Esophagus muscularis mucosa (tissue), 4 donors: ENCODE data around the gene PSMA5. TPM values are rescaled to one million over a fixed set of nuclear protein-coding genes. Genes with fewer than 3 reads are reported as not detected.

Experiments used
- DNase-seq: peaks from one replicate; pipeline ENCODE4 v3.0.0-alpha.2; 2017; ENCODE audit errors: extremely low spot score
- H3K27ac ChIP-seq, 4 donors: fragments of 200-600 bp; sonication (generic); replicated peaks in 1 of 4; 1 replicate in 3 of 4; 2 replicates in 1 of 4; pipeline ENCODE4 v1.5.1; 2016 to 2019; ENCODE audit warnings: mild to moderate bottlenecking in 1 of 4
- H3K27me3 ChIP-seq, 4 donors: fragments of 200-600 bp; sonication (generic); one replicate each; pipeline versions ENCODE4 v1.5.1 to v1.6.0; 2016 to 2019
- H3K36me3 ChIP-seq, 4 donors: fragments of 200-600 bp; sonication (generic); one replicate each; pipeline ENCODE4 v1.5.1; 2016 to 2019
- H3K4me1 ChIP-seq, 4 donors: fragments of 200-600 bp; sonication (generic); one replicate each; pipeline ENCODE4 v1.5.1; 2016 to 2019
- H3K4me3 ChIP-seq, 4 donors: fragments of 200-600 bp; sonication (generic); 1 replicate in 2 of 4; 2 replicates in 2 of 4; pipeline ENCODE4 v1.5.1; 2016 to 2019; ENCODE audit warnings: mild to moderate bottlenecking in 4 of 4, moderate library complexity in 1 of 4
- H3K9me3 ChIP-seq, 4 donors: fragments of 200-600 bp; sonication (generic); 1 replicate in 3 of 4; 2 replicates in 1 of 4; pipeline ENCODE4 v1.5.1; 2016 to 2019
- CTCF ChIP-seq, 3 experiments: fragments of 200-600 bp in 2 of 3; fragments of 450-650 bp in 1 of 3; sonication (generic) in 2 of 3; IDR thresholded peaks; one replicate each; pipeline ENCODE4 v1.5.1; 2017 to 2019; ENCODE audit warnings: antibody characterized with exemption in 3 of 3, mild to moderate bottlenecking in 2 of 3, moderate library complexity in 1 of 3
- EP300 ChIP-seq: sonication (generic); formaldehyde crosslinking; IDR thresholded peaks from one replicate; pipeline ENCODE4 v1.6.1; 2017; ENCODE audit warnings: antibody characterized with exemption
- POLR2A ChIP-seq: fragments of 450-650 bp; IDR thresholded peaks from one replicate; pipeline ENCODE4 v1.6.1; 2017; ENCODE audit warnings: antibody characterized with exemption, moderate library complexity, mild to moderate bottlenecking, low read depth
- POLR2AphosphoS5 ChIP-seq, 2 donors: sonication (generic); formaldehyde crosslinking; IDR thresholded peaks; one replicate each; pipeline ENCODE4 v1.6.1; 2017; ENCODE audit warnings: antibody characterized with exemption in 2 of 2
- WGBS: methylation state at CpG from one replicate; pipeline ENCODE4 v1.1.5; 2018; 5-methylcytosine and 5-hydroxymethylcytosine counted together
- intact Hi-C: fragments of 100-400 bp; cut with DNase I; formaldehyde crosslinking; loops from one replicate; pipeline ENCODE4 v1.15.1; 2023
- total RNA-seq, 4 donors: library from RNA; depleted of rRNA; stranded (reverse); fragments of >200 nt; gene quantifications; one replicate each; pipeline versions ENCODE4 v1.1.0 to v1.2.1, GENCODE V29; 2016

PSMA5 gene
- total RNA-seq, 4 donors from 2014 or later = 15.8 to 29.8 (median 27.4) TPM

- TF ChIP-seq POLR2AphosphoS5 (IDR thresholded peaks at IDR 0.05) = no peak
- no peak for TF ChIP-seq POLR2A
- TF ChIP-seq CTCF (IDR thresholded peaks at IDR 0.05) = no peak
- no peak for TF ChIP-seq EP300
- peaks cover 14 to 40% (median 33%) of the 10 kb centered on the region in 4 donors for H3K4me1 ChIP-seq
- no peak for DNase-seq
- no peaks in the 10 kb centered on the region for H3K27me3 ChIP-seq
- intact Hi-C loops = no loop called here
- no peak overlapping the region for H3K4me3 ChIP-seq
- no peak overlapping the region for H3K27ac ChIP-seq
- no peaks in the 10 kb centered on the region for H3K9me3 ChIP-seq
- H3K36me3 ChIP-seq = peaks cover 17 to 42% (median 33%) of the 10 kb centered on the region in 4 donors
- WGBS = 100% methylated on average over 1 of the region's 1 CpG
Measured at GRCh38 chr1:109356915-109357314, 69.3 kb downstream of the PSMA5 start.

GRCh38 chr1:109356505-109356904, 69.7 kb downstream of the PSMA5 start:
- H3K4me1 ChIP-seq = peaks cover 13 to 35% (median 29%) of the 10 kb centered on the region in 4 donors
- 38% methylated on average over 1 of the region's 1 CpG for WGBS
- TF ChIP-seq POLR2A = no peak
- no peak for TF ChIP-seq EP300
- TF ChIP-seq POLR2AphosphoS5 (IDR thresholded peaks at IDR 0.05) = no peak
- TF ChIP-seq CTCF (IDR thresholded peaks at IDR 0.05) = no peak
- H3K9me3 ChIP-seq = no peaks in the 10 kb centered on the region
- no peaks in the 10 kb centered on the region for H3K27me3 ChIP-seq
- peak overlapping the region in 1 of 4 donors; percentile 33 for H3K27ac ChIP-seq
- no peak for DNase-seq
- peaks cover 17 to 46% (median 37%) of the 10 kb centered on the region in 4 donors for H3K36me3 ChIP-seq
- no peak overlapping the region for H3K4me3 ChIP-seq
- intact Hi-C loops = no loop called here

GRCh38 chr1:109354929-109355328, 71.3 kb downstream of the PSMA5 start:
- intact Hi-C loops = loop anchor here (5.0 kb wide), 1 partner anchor 47 kb away; no protein-coding TSS in a partner anchor
- Histone ChIP-seq H3K9me3 (no peaks in the 10 kb centered on the region), H3K36me3 (peaks cover 26 to 61% (median 53%) of the 10 kb centered on the region in 4 donors), H3K27me3 (no peaks in the 10 kb centered on the region), H3K27ac (no peak overlapping the region), H3K4me1 (peaks cover 13 to 23% (median 21%) of the 10 kb centered on the region in 4 donors), H3K4me3 (no peak overlapping the region)
- DNase-seq = no peak
- 97% methylated on average over 3 of the region's 3 CpGs for WGBS
- no peak for TF ChIP-seq CTCF (IDR thresholded peaks at IDR 0.05)
- TF ChIP-seq POLR2AphosphoS5 (IDR thresholded peaks at IDR 0.05) = no peak

- peaks cover 0 to 4% (median 3%) of the 10 kb centered on the region in 4 donors for H3K4me1 ChIP-seq
- H3K36me3 ChIP-seq = peaks cover 52 to 91% (median 83%) of the 10 kb centered on the region in 4 donors
- no peaks in the 10 kb centered on the region for H3K9me3 ChIP-seq
- no peak for DNase-seq
- intact Hi-C loops = loop anchor here (5.0 kb wide), 1 partner anchor 51 kb away; no protein-coding TSS in a partner anchor
- no peak overlapping the region for H3K4me3 ChIP-seq
- no peak overlapping the region for H3K27ac ChIP-seq
- 85% methylated on average over 5 of the region's 5 CpGs for WGBS
- TF ChIP-seq CTCF (IDR thresholded peaks at IDR 0.05) (no peak), EP300 (no peak), POLR2AphosphoS5 (IDR thresholded peaks at IDR 0.05) (peak in 1 of 2 donors; percentile 7)
- H3K27me3 ChIP-seq = no peaks in the 10 kb centered on the region
Measured at GRCh38 chr1:109351457-109351856, 74.8 kb downstream of the PSMA5 start.

GRCh38 chr1:109350655-109351054, 75.6 kb downstream of the PSMA5 start:
- H3K36me3 ChIP-seq = peaks cover 59 to 99% (median 91%) of the 10 kb centered on the region in 4 donors
- WGBS = 80% methylated on average over 1 of the region's 1 CpG
- intact Hi-C loops = loop anchor here (5.0 kb wide), 1 partner anchor 52 kb away; no protein-coding TSS in a partner anchor
- DNase-seq = no peak
- H3K27me3 ChIP-seq = no peaks in the 10 kb centered on the region
- no peaks in the 10 kb centered on the region for H3K4me1 ChIP-seq
- no peak overlapping the region for H3K27ac ChIP-seq
- H3K4me3 ChIP-seq = no peak overlapping the region
- TF ChIP-seq EP300 (no peak), CTCF (IDR thresholded peaks at IDR 0.05) (no peak), POLR2A (no peak), POLR2AphosphoS5 (IDR thresholded peaks at IDR 0.05) (no peak)
- no peaks in the 10 kb centered on the region for H3K9me3 ChIP-seq
